Muscle of leg (tissue), 11 donors: ENCODE results near the gene ARHGEF28. TPM values are rescaled to one million over a fixed set of nuclear protein-coding genes. Genes with fewer than 3 reads are reported as not detected.
A peak's percentile ranks its signal among the peaks of the same experiment; 100 is the strongest.

Experiments
- DNase-seq: peaks from one replicate; pipeline ENCODE4 v3.0.0; 2013
- H3K27ac ChIP-seq: one replicate; pipeline ENCODE4 v1.5.1; 2013; ENCODE audit warnings: mild to moderate bottlenecking, low read length, control low read depth
- H3K27me3 ChIP-seq: one replicate; pipeline ENCODE4 v1.6.1; 2013; ENCODE audit warnings: low read length; ENCODE audit not compliant: control insufficient read depth, insufficient read depth
- H3K36me3 ChIP-seq: one replicate; pipeline ENCODE4 v1.6.1; 2013; ENCODE audit warnings: low read length; ENCODE audit not compliant: control insufficient read depth, insufficient read depth
- H3K4me1 ChIP-seq: one replicate; pipeline ENCODE4 v1.6.1; 2013; ENCODE audit warnings: low read length; ENCODE audit not compliant: control insufficient read depth, insufficient read depth
- H3K4me3 ChIP-seq: one replicate; pipeline ENCODE4 v1.5.1; 2013; ENCODE audit warnings: low read length, control low read depth
- H3K9me3 ChIP-seq: replicated peaks from 2 replicates; pipeline ENCODE4 v1.6.1; 2013; ENCODE audit warnings: low read depth, low read length; ENCODE audit not compliant: control insufficient read depth
- WGBS: methylation state at CpG from one replicate; pipeline ENCODE4 v1.1.5; 2013; ENCODE audit warnings: missing lambda C conversion rate; ENCODE audit not compliant: insufficient coverage; 5-methylcytosine and 5-hydroxymethylcytosine counted together
- polyA plus RNA-seq, 8 donors: library from polyadenylated mRNA; unstranded; fragments of 120-200 nt; gene quantifications; one replicate each; pipeline versions ENCODE4 v1.2.1 to v1.2.3, GENCODE V29; 2013; ENCODE audit warnings: inconsistent platforms in 1 of 8, low replicate concordance in 1 of 8; ENCODE audit not compliant: insufficient read length in 8 of 8, insufficient read depth in 1 of 8
- total RNA-seq: library from RNA; stranded (reverse); fragments of 120-200 nt; gene quantifications from one replicate; pipeline ENCODE4 v1.2.4, GENCODE V29; 2013

ARHGEF28 gene
- total and polyA plus RNA-seq, 9 donors, result 1.6 to 5.1 (median 3.4) TPM

DNA sequence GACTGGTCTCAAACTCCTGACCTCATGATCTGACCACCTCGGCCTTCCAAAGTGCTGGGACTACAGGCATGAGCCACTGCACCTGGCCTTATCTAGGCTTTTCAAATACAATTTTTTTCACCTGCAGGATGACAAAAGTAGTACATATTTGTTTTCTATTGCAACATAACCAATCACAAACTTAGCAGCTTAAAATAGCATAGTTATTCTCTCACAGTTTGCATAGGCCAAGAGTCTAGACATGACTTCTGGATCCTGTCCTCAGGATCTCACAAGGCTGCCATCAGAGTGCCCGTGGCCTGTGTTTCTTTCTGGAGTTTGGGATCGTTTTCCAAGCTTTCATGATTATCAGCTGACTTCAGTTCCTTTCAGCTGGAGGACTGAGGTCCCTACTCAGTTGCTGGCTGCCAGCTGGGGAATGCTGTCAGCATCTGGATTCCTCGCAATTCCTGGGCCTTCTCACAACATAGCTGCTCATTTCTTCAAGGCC is 348.9 kb downstream of the ARHGEF28 start:
- WGBS, result 25% methylated on average over 3 of the region's 4 CpGs
- DNase-seq, result peak; percentile 53
- peaks cover 20% of the 10 kb centered on the region for H3K4me1 ChIP-seq
- no peak overlapping the region for H3K27ac ChIP-seq
- H3K36me3 ChIP-seq, result no peaks in the 10 kb centered on the region
- H3K9me3 ChIP-seq, result no peaks in the 10 kb centered on the region
- no peaks in the 10 kb centered on the region for H3K27me3 ChIP-seq
- H3K4me3 ChIP-seq, result no peak overlapping the region

DNA sequence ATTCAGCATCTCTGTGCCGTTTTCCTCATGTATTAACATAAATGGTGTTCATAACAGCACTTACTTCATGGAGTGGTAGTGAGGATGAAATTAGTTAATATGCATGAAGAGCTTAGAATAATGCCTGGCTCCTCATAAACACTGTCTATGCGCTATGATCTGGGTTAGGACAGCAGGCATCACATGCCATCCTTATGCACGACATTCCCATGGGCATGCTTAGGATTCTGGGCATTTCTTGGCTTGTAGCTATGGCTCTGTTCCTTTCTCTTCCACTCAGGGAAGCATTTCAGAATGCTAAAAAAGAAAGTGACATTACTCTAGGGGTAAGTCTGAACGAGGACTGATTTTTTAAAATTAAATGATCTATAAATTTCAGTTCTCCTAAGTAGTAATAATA is 349.8 kb downstream of the ARHGEF28 start:
- Histone ChIP-seq H3K36me3 (no peaks in the 10 kb centered on the region), H3K4me1 (peaks cover 20% of the 10 kb centered on the region), H3K27me3 (no peaks in the 10 kb centered on the region), H3K9me3 (no peaks in the 10 kb centered on the region), H3K27ac (no peak overlapping the region), H3K4me3 (no peak overlapping the region)
- DNase-seq, result peak; percentile 55
- WGBS, result 80% methylated on average over 1 of the region's 4 CpGs

DNA sequence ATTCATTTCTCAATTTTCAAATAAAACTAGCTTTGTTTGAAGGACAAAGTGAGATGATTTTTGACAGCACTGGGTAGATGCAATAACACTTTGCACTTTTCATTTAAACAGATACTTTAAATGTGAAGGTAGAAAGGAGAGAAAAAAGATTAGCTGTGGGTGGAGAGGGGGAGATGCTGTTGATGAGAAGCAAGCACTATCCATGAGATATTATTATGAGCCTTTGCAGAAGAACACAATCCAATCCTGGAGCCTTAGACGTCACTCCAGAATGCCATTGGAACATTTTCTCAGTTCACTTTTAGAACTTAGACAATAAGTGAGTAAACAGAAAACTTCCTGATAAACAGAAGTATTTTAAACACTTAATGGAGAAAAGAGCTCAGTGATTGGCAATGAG is 351.1 kb downstream of the ARHGEF28 start:
- WGBS, result no CpG with 5 or more reads among the region's 1 CpG
- Histone ChIP-seq H3K27ac (no peak overlapping the region), H3K36me3 (no peaks in the 10 kb centered on the region), H3K4me1 (peaks cover 20% of the 10 kb centered on the region), H3K4me3 (no peak overlapping the region), H3K27me3 (no peaks in the 10 kb centered on the region), H3K9me3 (no peaks in the 10 kb centered on the region)
- DNase-seq, result no peak

DNA sequence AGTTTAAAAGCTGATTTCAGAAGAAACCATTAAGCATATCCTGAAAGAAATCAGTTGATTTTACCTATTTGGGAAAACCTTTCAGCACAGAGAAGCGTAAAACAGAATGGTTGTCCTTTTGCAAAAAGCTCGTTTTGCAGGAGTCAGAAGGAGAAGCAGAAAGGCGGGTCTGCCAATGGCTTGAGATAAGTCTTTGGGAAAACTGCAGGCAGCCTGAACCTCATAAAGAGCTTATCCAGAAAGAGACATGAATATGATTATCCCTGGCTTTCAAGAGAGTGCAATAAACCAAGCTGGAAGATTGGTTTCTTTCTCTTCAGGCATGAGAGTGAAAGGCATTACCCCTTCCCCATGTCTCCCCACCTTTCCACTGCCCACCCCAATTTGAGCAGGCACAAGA is 353.3 kb downstream of the ARHGEF28 start:
- Histone ChIP-seq H3K36me3 (no peaks in the 10 kb centered on the region), H3K27me3 (no peaks in the 10 kb centered on the region), H3K9me3 (no peaks in the 10 kb centered on the region), H3K27ac (no peak overlapping the region), H3K4me3 (no peak overlapping the region), H3K4me1 (peaks cover 18% of the 10 kb centered on the region)
- 93% methylated on average over 3 of the region's 3 CpGs for WGBS
- no peak for DNase-seq

DNA sequence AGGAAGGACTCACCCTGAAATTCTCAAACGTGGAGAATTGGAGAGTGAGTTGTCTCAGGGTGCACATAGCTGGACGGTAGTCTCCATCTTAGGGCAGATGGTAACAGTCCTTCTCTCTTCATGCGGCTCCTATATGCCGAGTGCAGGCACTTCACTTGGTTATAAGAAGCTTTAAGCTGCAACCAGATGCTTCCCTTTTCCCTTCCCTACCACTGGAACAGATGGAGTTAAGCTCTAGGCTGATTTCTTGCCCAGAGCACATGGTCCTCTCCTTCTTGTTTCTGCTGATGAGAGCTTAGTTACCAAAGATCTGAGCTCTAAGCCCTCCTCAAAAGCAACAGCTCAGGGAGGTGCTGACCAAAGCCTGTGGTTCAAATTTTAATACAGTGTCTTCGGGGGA is 355.7 kb downstream of the ARHGEF28 start:
- Histone ChIP-seq H3K4me1 (peaks cover 5% of the 10 kb centered on the region), H3K9me3 (no peaks in the 10 kb centered on the region), H3K27me3 (no peaks in the 10 kb centered on the region), H3K27ac (no peak overlapping the region), H3K36me3 (no peaks in the 10 kb centered on the region), H3K4me3 (no peak overlapping the region)
- DNase-seq, result no peak
- 89% methylated on average over 4 of the region's 5 CpGs for WGBS

DNA sequence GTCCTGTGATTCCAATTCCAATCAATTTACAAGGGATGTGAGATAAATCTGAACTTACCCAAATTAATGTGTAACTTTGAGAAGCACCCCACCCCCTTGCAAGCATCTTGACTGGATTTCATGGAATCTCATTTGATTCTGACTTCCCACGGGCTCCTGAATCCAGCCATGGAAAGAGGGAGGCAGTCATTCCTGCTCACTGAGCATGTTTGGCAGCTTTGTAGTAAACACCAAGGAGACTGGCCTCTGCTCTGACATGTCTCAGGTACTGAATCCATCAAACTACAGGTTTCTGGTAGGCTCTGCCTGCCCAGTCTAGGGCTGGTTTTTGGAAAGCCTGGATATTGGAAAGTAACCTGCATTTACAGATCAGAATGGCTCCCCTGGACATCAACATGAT is 357.6 kb downstream of the ARHGEF28 start:
- no peaks in the 10 kb centered on the region for H3K27me3 ChIP-seq
- H3K4me3 ChIP-seq, result no peak overlapping the region
- no peaks in the 10 kb centered on the region for H3K36me3 ChIP-seq
- no peak for DNase-seq
- 50% methylated on average over 1 of the region's 1 CpG for WGBS
- H3K9me3 ChIP-seq, result no peaks in the 10 kb centered on the region
- peaks cover 3% of the 10 kb centered on the region for H3K4me1 ChIP-seq
- no peak overlapping the region for H3K27ac ChIP-seq

DNA sequence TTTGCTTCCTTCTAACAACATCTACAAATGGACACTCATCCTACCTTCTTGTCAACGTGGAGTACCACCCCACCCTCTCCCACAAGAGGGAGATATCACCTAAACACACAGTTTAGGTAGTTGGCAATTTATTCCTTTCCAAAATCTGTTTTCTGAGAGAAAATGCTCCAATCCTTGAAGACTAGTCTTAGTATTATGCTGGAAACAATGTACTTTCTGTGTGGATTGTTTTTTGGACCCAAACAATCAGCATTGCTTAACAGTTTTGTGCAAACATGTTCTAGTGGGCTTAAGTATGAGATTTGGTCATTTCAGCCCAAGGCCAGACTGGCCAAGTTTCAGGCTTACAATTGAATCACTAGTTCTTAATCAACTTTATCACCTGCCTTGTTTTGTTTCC is 359.1 kb downstream of the ARHGEF28 start:
- DNase-seq, result no peak
- no CpG with 5 or more reads among the region's 1 CpG for WGBS
- H3K27ac ChIP-seq, result no peak overlapping the region
- H3K9me3 ChIP-seq, result no peaks in the 10 kb centered on the region
- no peaks in the 10 kb centered on the region for H3K36me3 ChIP-seq
- H3K4me1 ChIP-seq, result peaks cover 3% of the 10 kb centered on the region
- no peak overlapping the region for H3K4me3 ChIP-seq
- H3K27me3 ChIP-seq, result no peaks in the 10 kb centered on the region

DNA sequence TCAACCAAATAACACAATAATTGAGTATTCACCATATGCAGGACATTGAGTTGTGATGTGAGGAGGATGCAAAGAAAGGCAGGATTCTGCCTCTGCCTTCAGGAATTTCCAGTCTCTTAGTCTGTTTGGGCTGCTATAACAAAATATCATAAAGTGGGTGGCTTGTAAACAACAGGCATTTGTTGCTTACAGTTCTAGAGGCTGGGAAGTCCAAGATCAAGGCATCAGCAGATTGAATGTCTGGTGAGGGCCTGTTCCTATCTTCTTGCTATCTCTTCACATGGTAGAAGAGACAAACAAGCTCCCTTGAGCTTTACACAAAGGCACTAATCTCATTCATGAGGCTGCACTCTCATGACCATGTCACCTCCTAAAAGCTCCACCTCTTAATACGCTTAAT is 360.7 kb downstream of the ARHGEF28 start:
- no CpG with 5 or more reads among the region's 1 CpG for WGBS
- H3K4me3 ChIP-seq, result no peak overlapping the region
- H3K36me3 ChIP-seq, result no peaks in the 10 kb centered on the region
- peaks cover under 1% of the 10 kb centered on the region for H3K4me1 ChIP-seq
- H3K9me3 ChIP-seq, result no peaks in the 10 kb centered on the region
- no peak overlapping the region for H3K27ac ChIP-seq
- no peaks in the 10 kb centered on the region for H3K27me3 ChIP-seq
- DNase-seq, result no peak

DNA sequence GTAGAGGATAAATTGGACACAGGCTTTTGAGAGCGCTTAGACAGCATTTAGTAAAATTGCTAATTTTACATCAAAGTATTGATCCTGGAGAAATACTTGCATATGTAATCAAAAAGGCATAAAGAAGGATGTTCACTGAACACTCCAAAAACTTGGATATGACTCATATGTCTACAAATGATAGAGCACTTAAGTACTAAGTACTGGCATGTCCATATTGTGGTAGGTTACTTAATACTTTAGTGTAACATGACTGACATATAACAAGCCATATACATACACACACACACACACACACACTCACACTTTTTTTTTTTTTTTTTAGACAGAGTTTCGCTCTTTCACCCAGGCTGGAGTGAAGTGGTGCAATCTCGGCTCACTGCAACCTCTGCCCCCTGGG is 361.9 kb downstream of the ARHGEF28 start:
- Histone ChIP-seq H3K27ac (no peak overlapping the region), H3K36me3 (no peaks in the 10 kb centered on the region), H3K4me1 (no peaks in the 10 kb centered on the region), H3K9me3 (no peaks in the 10 kb centered on the region), H3K27me3 (no peaks in the 10 kb centered on the region), H3K4me3 (no peak overlapping the region)
- DNase-seq, result no peak
- no CpG with 5 or more reads among the region's 3 CpGs for WGBS

DNA sequence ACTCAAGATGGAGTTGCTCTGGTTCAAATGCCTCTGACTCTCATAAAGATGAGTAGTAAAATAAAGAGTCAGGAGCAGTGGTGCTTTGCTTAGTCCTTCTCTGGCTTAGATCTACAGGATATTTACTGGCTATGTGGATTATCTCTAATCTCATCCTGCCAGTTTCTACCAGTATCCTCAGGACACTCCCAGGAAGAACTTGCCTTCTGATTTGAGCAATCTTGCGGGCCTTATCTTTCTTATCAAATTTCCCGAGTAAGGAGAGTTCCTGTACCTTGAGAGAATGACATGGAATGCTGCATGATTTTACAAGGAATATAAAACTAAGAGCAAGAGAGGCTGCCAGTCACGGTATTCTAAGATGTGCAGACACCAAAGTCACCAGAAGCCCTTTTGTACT is 364.0 kb downstream of the ARHGEF28 start:
- Histone ChIP-seq H3K4me1 (no peaks in the 10 kb centered on the region), H3K27me3 (no peaks in the 10 kb centered on the region), H3K4me3 (no peak overlapping the region), H3K27ac (no peak overlapping the region), H3K9me3 (no peaks in the 10 kb centered on the region), H3K36me3 (no peaks in the 10 kb centered on the region)
- WGBS, result no CpG with 5 or more reads among the region's 3 CpGs
- no peak for DNase-seq
